Measurements from ENCODE around the gene C2CD2.

C2CD2 gene

DNA sequence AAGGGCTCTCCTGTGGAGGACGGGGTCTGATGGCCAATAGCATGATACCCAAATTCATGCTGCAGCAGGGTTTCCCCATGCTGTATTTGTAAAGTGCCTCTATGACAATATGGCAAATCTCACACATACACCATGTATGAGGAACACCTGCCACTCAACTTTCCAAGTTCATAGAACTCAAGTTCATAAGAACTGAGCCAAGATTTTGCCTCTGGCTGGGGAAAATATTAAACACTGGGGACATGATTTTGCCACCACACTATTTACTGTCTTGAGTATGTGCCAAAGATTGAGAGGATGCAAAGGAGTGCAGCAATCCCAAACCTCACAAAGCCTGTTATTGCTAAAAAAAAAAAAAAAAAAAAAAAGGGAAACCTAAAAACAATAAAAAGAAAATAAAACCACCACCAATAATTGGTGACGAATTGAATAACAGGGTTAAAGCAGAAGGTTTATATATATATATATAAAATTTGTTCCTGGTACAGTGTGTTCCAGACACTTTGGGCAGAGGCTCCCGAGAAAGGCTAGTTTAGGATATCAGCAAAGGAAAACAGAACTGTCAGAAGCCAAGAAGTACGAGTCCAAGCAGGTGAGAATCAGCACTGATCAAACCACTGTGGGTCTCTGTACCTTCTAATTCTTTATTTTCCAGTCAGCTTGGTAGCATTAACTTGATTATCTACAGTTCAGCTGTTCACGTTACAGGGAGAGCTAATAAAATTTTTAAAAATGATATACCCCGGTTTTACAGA, 32.0 kb upstream of the C2CD2 start:
- no peak for ATAC-seq
- TF ChIP-seq, protein P1, sequence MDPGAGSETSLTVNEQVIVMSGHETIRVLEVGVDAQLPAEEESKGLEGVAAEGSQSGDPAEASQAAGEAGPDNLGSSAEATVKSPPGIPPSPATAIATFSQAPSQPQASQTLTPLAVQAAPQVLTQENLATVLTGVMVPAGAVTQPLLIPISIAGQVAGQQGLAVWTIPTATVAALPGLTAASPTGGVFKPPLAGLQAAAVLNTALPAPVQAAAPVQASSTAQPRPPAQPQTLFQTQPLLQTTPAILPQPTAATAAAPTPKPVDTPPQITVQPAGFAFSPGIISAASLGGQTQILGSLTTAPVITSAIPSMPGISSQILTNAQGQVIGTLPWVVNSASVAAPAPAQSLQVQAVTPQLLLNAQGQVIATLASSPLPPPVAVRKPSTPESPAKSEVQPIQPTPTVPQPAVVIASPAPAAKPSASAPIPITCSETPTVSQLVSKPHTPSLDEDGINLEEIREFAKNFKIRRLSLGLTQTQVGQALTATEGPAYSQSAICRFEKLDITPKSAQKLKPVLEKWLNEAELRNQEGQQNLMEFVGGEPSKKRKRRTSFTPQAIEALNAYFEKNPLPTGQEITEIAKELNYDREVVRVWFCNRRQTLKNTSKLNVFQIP (CRISPR knock-in tag; IDR thresholded peaks at IDR 0.05; ENCODE audit: borderline replicate concordance, low read depth), result no peak
- TF ChIP-seq, protein P2, sequence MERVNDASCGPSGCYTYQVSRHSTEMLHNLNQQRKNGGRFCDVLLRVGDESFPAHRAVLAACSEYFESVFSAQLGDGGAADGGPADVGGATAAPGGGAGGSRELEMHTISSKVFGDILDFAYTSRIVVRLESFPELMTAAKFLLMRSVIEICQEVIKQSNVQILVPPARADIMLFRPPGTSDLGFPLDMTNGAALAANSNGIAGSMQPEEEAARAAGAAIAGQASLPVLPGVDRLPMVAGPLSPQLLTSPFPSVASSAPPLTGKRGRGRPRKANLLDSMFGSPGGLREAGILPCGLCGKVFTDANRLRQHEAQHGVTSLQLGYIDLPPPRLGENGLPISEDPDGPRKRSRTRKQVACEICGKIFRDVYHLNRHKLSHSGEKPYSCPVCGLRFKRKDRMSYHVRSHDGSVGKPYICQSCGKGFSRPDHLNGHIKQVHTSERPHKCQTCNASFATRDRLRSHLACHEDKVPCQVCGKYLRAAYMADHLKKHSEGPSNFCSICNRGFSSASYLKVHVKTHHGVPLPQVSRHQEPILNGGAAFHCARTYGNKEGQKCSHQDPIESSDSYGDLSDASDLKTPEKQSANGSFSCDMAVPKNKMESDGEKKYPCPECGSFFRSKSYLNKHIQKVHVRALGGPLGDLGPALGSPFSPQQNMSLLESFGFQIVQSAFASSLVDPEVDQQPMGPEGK (CRISPR knock-in tag; IDR thresholded peaks at IDR 0.05; ENCODE audit: borderline replicate concordance), result no peak
- TF ChIP-seq SNAI2 (CRISPR knock-in tag; IDR thresholded peaks at IDR 0.05) (no peak), RARB (CRISPR knock-in tag; IDR thresholded peaks at IDR 0.05) (no peak)

DNA sequence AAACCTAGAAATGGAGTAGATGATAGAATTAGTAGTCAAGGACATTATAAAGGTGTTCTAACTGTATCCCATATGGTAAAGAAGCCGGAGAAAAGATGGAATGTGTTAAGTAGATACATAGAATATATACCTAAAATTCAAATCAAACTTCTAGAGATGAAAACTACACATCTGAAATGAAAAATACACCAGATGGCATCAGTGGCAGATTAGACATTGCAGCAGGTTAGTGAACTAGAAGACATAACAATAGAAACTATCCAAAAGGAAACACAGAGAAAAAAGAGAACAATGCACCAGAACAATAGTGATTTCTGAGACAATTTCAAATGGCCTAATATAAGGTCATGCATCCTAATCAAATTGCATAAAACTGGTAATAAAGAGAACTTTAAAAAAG, 29.4 kb upstream of the C2CD2 start:
- TF ChIP-seq CSDC2 (CRISPR knock-in tag; IDR thresholded peaks at IDR 0.05) (no peak), BACH2 (CRISPR knock-in tag; IDR thresholded peaks at IDR 0.05; ENCODE audit: borderline replicate concordance) (no peak), GLIS3 (CRISPR knock-in tag; IDR thresholded peaks at IDR 0.05) (no peak)
- no peak for ATAC-seq

DNA sequence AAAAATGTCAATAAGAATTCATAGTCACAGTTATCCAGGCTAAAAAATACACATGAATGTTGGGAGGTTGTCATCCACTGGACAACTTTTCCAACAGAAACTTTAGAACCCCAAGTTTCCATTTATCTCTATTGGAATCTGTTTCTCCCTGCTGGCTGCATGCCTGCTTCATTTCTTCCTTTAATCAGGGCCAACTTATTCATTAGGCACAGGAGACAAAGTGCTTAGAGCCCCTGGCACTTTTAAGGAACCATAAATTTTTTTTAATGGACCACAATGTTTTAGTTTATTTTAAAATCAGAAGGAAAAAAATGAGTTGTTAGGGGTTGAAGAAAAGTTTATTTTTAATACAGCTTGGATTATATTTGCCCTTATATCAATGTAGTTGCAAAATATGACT, 26.7 kb upstream of the C2CD2 start:
- no peak for ATAC-seq
- TF ChIP-seq, protein P3, sequence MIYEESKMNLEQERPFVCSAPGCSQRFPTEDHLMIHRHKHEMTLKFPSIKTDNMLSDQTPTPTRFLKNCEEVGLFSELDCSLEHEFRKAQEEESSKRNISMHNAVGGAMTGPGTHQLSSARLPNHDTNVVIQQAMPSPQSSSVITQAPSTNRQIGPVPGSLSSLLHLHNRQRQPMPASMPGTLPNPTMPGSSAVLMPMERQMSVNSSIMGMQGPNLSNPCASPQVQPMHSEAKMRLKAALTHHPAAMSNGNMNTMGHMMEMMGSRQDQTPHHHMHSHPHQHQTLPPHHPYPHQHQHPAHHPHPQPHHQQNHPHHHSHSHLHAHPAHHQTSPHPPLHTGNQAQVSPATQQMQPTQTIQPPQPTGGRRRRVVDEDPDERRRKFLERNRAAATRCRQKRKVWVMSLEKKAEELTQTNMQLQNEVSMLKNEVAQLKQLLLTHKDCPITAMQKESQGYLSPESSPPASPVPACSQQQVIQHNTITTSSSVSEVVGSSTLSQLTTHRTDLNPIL (CRISPR knock-in tag; IDR thresholded peaks at IDR 0.05; ENCODE audit: low read depth), result no peak
- TF ChIP-seq RARB (CRISPR knock-in tag; IDR thresholded peaks at IDR 0.05), result no peak
- TF ChIP-seq BACH2 (CRISPR knock-in tag; IDR thresholded peaks at IDR 0.05; ENCODE audit: borderline replicate concordance), result no peak
- TF ChIP-seq, protein P1 (CRISPR knock-in tag; IDR thresholded peaks at IDR 0.05; ENCODE audit: borderline replicate concordance, low read depth), result no peak
- no peak for TF ChIP-seq ESRRG (CRISPR knock-in tag; IDR thresholded peaks at IDR 0.05)
- TF ChIP-seq, protein P2 (CRISPR knock-in tag; IDR thresholded peaks at IDR 0.05; ENCODE audit: borderline replicate concordance), result no peak
- no peak for TF ChIP-seq ZC3H10 (CRISPR knock-in tag; IDR thresholded peaks at IDR 0.05)
- no peak for TF ChIP-seq CSDC2 (CRISPR knock-in tag; IDR thresholded peaks at IDR 0.05)
- TF ChIP-seq, protein P4, sequence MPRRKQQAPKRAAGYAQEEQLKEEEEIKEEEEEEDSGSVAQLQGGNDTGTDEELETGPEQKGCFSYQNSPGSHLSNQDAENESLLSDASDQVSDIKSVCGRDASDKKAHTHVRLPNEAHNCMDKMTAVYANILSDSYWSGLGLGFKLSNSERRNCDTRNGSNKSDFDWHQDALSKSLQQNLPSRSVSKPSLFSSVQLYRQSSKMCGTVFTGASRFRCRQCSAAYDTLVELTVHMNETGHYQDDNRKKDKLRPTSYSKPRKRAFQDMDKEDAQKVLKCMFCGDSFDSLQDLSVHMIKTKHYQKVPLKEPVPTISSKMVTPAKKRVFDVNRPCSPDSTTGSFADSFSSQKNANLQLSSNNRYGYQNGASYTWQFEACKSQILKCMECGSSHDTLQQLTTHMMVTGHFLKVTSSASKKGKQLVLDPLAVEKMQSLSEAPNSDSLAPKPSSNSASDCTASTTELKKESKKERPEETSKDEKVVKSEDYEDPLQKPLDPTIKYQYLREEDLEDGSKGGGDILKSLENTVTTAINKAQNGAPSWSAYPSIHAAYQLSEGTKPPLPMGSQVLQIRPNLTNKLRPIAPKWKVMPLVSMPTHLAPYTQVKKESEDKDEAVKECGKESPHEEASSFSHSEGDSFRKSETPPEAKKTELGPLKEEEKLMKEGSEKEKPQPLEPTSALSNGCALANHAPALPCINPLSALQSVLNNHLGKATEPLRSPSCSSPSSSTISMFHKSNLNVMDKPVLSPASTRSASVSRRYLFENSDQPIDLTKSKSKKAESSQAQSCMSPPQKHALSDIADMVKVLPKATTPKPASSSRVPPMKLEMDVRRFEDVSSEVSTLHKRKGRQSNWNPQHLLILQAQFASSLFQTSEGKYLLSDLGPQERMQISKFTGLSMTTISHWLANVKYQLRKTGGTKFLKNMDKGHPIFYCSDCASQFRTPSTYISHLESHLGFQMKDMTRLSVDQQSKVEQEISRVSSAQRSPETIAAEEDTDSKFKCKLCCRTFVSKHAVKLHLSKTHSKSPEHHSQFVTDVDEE (CRISPR knock-in tag; IDR thresholded peaks at IDR 0.05), result no peak
- no peak for TF ChIP-seq ZFP3 (CRISPR knock-in tag; IDR thresholded peaks at IDR 0.05)
- TF ChIP-seq SNAI2 (CRISPR knock-in tag; IDR thresholded peaks at IDR 0.05), result no peak
- TF ChIP-seq PPARA (CRISPR knock-in tag; IDR thresholded peaks at IDR 0.05; ENCODE audit: borderline replicate concordance), result no peak
- TF ChIP-seq OSR1 (CRISPR knock-in tag; IDR thresholded peaks at IDR 0.05), result no peak
- no peak for TF ChIP-seq ZFP30 (CRISPR knock-in tag; IDR thresholded peaks at IDR 0.05)
- no peak for TF ChIP-seq ARNTL (CRISPR knock-in tag; IDR thresholded peaks at IDR 0.05; ENCODE audit: borderline replicate concordance, low read depth)
- no peak for TF ChIP-seq ZNF70 (CRISPR knock-in tag; IDR thresholded peaks at IDR 0.05)
- TF ChIP-seq, protein P5, sequence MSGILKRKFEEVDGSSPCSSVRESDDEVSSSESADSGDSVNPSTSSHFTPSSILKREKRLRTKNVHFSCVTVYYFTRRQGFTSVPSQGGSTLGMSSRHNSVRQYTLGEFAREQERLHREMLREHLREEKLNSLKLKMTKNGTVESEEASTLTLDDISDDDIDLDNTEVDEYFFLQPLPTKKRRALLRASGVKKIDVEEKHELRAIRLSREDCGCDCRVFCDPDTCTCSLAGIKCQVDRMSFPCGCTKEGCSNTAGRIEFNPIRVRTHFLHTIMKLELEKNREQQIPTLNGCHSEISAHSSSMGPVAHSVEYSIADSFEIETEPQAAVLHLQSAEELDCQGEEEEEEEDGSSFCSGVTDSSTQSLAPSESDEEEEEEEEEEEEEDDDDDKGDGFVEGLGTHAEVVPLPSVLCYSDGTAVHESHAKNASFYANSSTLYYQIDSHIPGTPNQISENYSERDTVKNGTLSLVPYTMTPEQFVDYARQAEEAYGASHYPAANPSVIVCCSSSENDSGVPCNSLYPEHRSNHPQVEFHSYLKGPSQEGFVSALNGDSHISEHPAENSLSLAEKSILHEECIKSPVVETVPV (CRISPR knock-in tag; IDR thresholded peaks at IDR 0.05), result no peak
- no peak for TF ChIP-seq GLIS3 (CRISPR knock-in tag; IDR thresholded peaks at IDR 0.05)
- TF ChIP-seq ISL1 (CRISPR knock-in tag; IDR thresholded peaks at IDR 0.05), result no peak

Data from SK-N-SH treated with all-trans-retinoic acid at 6 μM for 48 hours (cell line).